Activated CD4-positive, CD25-positive, alpha-beta regulatory T cell treated with anti-CD3 and anti-CD28 coated beads, Interleukin-2, amount 50 U/mL, for 24 hours (primary cell): ENCODE measurements around the gene UBE2R2.
A peak's percentile ranks its signal among the peaks of the same experiment; 100 is the strongest.
"Not testable (repeated sequence)": the region's sequence is repeated elsewhere in the genome, so short reads cannot be mapped to it uniquely, and the experiment has no call there.

ENCODE experiments used
- ATAC-seq, 2 donors: fragments of 150-1000 bp; cut with Tn5 transposase; one replicate each; pipeline ENCODE4 v1.10.0; 2021; ENCODE audit warnings: mild to moderate bottlenecking in 1 of 2, moderate library complexity in 1 of 2

Gene UBE2R2

DNA sequence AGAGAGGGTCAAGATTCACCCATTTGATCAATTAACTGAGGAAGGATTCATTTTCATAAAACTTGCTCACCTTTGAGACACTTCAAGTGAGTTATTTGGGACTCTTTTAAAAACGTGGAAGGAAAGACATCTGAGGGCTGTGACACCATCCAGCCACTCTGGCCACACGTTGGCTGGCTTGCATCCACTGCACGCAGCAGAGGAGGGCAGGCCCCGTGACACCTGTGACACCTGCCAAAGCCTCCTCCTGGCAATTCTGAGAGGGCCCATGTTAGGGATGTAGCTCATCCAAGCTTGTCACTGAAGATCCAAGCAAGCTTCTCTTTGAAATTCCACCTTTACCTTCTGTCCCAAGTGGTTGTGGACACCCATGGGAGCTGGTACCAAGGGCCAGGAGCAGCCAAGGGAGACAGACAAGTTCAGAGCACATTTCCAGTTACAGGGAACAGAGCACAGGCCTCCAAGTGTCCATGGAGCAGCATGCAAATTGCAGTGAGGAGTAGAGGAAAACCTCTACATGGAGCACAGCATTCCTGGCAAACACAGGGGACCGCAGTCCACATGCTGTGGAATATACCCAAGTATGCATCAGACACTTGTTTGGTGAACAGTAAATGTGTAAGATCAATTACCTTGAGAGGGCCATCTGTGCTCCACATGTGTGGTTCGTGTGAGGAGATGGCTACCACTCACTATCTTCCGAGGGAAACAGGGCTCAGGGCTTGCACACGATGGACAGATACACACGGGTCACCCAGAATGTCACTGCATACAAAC lies 16.8 kb upstream of the UBE2R2 start:
- no peak for ATAC-seq

- no peak for ATAC-seq
These were observed 16.1 kb upstream of the UBE2R2 start for GRCh38 chr9:33800886-33801285.

GRCh38 chr9:33801943-33802500 lies 14.9 kb upstream of the UBE2R2 start:
- ATAC-seq: not testable (repeated sequence)

GRCh38 chr9:33804196-33804595 lies 12.8 kb upstream of the UBE2R2 start:
- not testable (repeated sequence) for ATAC-seq

- ATAC-seq: not testable (repeated sequence)
These were observed 9.8 kb upstream of the UBE2R2 start for GRCh38 chr9:33807156-33807555.

DNA sequence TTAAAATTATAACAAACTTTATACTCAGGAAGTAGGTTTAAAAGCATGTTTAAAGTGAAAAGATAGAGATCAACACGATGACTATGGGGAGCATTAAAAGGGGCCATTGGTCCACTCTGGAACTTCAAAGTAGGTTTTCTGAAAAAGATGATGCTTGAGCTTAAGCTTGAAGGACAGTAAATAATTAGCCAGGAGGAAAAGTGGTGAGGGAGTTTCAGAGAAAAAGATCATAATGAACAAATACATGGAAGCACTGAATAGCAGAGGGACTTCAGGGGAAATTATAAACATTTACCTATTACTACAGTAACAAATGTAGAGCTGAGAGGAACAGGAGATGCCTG lies 8.0 kb upstream of the UBE2R2 start:
- not testable (repeated sequence) for ATAC-seq

DNA sequence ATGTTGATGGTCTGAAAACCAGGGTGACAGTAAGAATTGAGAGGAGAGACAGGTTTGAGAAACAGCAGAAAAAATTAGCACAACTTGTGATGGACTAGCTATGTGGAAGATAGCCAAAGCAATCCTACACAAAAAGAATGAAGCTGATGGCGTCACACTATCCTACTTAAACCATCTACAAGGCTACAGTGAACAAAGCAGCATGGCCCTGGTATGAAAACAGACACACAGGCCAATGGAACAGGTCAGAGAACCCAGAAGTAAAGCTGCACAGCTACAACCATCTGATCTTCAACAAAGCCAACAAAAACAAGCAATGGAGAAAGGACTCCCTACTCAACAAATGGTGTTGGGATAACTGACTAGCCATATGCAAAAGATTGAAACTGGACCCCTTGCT lies 7.5 kb upstream of the UBE2R2 start:
- no peak for ATAC-seq

DNA sequence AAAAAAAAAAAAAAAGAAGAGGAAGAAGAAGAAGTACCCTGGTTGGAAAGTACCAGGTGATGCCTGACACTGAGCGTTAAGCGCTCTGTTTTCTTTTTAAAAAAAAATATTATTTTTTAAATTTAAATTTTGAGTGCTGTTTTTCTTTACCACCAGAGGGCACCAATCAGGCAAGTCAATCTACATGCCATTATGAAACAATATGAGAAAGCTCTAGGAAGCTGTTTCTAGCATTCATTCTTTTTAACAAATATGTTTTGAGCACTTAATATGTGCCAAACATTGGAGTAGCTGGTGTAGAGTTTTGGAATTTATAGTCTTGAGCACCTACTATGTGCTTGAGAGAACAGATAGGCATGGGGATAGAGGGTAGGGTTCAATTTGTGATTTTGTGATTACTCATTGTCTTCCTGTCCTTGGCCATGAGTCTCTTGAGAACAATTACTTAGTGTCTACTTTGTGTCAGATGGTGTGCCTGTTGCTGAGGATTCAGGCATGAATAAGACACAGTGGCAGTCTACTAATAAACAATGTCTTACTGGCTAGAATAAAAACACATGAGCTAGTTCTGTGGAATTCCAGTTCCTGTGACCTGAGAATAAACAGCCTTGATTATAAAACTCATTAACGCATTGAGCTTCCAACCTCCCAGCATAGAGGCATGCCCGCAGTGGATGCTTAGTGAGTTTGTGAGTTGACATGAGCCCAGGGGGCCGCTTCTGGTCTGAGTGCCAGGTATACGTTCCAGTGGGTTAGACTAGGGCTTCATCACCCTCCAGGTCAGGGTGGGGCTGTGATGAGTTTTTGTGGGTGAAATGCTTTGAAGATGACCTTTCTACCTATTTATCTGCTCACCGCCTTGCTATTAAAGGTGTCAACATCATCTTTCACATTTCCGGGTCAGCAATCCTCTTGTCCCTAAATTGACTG lies 3.0 kb upstream of the UBE2R2 start:
- ATAC-seq: no peak

GRCh38 chr9:33815781-33816180 lies 1.2 kb upstream of the UBE2R2 start:
- no peak for ATAC-seq

- ATAC-seq: peak; percentile 3 to 12
These were observed 587 bp downstream of the UBE2R2 start for GRCh38 chr9:33817327-33818166.

DNA sequence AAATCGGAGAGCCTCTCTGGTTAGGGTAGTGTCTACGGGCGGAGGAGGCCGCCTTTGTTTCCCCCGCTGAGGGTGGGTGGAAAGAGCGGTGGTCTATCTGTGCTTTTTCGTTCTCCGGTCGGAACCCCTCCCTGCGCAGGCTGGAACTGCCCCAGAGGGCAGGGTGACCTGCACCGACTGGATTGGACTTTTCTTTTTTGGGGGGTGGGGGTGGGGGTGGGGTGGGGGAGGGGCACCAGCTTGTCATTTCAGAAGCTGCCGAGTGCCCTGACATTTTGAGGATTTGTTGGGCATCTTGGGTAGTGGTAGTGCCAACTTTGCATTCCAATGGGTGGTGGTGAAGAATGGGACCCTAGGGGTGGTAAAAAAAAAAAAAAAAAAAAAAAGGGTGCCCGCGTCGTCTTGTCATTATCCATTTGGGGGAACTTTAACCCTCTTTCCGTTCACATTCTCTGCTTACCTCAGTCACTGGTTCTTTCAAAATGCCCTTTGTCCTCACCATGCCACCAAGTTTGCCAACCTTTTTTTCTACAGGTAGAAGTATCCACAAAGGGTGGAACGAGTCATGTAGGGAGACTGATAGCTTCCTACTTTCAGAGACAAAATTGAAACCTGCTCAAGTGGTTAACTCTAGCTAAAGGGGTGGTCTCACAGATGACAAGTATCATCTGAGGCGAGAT lies 1.3 kb downstream of the UBE2R2 start:
- peak in 1 of 2 donors; percentile 2 for ATAC-seq

DNA sequence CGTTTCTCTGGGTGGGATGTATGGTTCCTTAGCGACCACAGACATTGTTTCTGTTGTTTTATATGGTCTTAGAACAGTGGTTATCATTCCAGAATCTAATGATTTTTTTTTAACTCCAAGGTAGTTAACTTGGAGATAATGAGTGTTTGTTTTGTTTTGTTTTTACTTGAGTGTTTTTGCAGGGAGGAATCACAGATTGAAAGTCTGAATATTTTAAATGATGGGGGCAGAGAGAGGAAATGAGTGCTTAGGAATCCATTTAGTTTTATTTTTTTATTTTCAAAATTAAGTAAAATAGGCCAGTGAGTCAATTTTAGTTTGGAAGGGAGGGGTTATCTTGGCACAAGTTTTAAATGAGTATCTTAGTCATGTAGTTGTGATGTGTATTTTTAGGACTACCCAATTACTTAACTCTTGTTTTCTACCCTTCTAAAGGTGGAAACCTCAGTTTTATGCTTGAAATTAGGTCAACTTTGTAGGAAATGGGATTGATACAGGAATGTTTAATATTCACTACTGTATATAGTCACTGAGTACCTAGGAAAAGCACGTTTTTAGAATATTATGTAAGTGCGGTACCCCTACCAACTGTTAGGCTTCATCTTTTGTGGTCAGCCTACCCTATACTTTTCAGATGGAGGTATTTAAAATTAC lies 2.0 kb downstream of the UBE2R2 start:
- ATAC-seq: no peak

GRCh38 chr9:33820231-33820745 lies 3.3 kb downstream of the UBE2R2 start:
- ATAC-seq: no peak

DNA sequence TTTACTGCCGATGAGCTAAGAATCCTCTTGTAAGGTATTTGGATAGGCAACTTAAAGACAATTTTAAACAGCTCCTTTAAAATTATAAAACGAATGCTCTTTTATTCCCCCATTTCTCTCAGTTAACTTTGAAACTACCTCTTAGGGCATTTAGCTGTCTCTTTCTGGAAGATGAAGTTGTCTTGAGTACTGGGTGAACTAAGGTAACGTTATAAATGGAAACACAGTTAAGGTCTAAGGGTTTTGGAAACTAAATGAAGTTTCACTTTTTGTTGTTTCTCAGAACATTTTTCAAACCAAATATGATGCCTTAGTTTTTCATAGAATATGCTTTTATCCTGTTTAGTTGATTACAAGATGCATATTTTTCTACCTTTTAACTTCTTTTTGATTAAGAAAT lies 6.8 kb downstream of the UBE2R2 start:
- no peak for ATAC-seq

GRCh38 chr9:33827285-33827684 lies 10.3 kb downstream of the UBE2R2 start:
- not testable (repeated sequence) for ATAC-seq

DNA sequence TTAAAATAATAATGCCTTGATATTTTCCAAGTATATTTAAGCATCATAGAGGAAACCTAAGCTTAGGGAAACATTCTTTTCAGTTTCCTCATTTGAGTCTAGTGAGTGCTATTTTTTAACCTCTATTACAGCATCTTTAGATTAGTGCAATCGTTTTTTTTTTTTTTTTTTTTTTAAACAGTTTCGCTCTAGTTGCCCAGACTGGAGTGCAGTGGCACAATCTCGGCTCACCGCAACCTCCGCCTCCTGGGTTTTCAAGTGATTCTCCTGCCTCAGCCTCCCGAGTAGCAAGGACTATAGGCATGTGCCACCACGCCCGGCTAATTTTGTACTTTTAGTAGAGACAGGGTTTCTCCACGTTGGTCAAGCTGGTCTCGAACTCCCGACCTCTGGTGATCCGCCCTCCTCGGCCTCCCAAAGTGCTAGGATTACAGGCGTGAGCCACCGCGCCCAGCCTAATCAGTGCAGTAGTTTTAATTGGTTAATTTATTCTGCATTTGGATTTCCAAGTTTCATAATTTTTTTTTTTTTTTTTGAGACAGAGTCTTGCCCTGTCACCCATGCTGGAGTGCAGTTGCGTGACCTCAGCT lies 12.8 kb downstream of the UBE2R2 start:
- ATAC-seq: not testable (repeated sequence)

DNA sequence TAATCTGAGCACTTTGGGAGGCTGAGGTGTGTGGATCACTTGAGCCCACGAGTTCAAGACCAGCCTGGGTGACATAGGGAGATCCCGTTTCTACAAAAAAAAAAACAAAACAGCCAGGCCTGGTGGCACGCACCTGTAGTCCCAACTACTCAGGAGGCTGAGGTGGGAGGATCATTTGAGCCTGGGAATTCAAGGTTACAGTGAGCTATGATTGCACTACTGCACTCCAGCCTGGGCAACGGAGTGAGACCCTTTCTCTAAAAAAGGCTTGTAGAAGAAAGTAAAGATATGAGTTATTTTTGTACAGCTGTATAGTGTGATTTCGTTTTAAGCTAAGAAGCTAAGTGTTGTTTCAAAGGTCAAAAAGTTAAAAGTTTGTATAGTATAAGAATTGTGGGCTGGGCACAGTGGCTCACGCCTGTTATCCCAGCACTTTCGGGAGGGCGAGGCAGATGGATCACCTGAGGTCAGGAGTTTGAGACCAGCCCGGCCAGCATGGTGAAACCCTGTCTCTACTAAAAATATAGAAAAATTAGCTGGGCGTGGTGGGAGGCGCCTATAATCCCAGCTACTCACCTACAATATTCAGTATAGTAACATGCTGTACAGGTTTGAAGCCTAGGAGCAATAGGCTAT lies 18.8 kb downstream of the UBE2R2 start:
- ATAC-seq: no peak

GRCh38 chr9:33836261-33836660 lies 19.3 kb downstream of the UBE2R2 start:
- peak; percentile 91 to 98 for ATAC-seq

GRCh38 chr9:33837138-33837537 lies 20.2 kb downstream of the UBE2R2 start:
- ATAC-seq: no peak

- no peak for ATAC-seq
These were observed 23.4 kb downstream of the UBE2R2 start for GRCh38 chr9:33840381-33840780.
